Chondrocyte (in vitro differentiated cells): ENCODE data around the gene SLC22A23. TPM values are rescaled to one million over a fixed set of nuclear protein-coding genes. Genes with fewer than 3 reads are reported as not detected.

Experiments
- DNase-seq: peaks from one replicate; pipeline ENCODE4 v3.0.0; 2021; ENCODE audit warnings: mixed read lengths, low spot score
- H3K27ac Mint-ChIP-seq: one replicate; pipeline ENCODE4 v1.8.0; 2021; ENCODE audit warnings: mild to moderate bottlenecking, moderate library complexity, mixed read lengths; ENCODE audit not compliant: unreplicated experiment
- H3K27me3 Mint-ChIP-seq: 2 replicates; pipeline ENCODE4 v1.8.0; 2021; ENCODE audit warnings: low read depth, mixed read lengths
- H3K36me3 Mint-ChIP-seq: 2 replicates; pipeline ENCODE4 v1.8.0; 2021; ENCODE audit warnings: low read depth, mixed read lengths
- H3K4me1 Mint-ChIP-seq: 2 replicates; pipeline ENCODE4 v1.8.0; 2021; ENCODE audit warnings: low read depth, mild to moderate bottlenecking, mixed read lengths
- H3K4me3 Mint-ChIP-seq: one replicate; pipeline ENCODE4 v1.8.0; 2021; ENCODE audit warnings: mild to moderate bottlenecking, moderate library complexity, mixed read lengths; ENCODE audit not compliant: unreplicated experiment
- H3K9me3 Mint-ChIP-seq: 2 replicates; pipeline ENCODE4 v1.8.0; 2021; ENCODE audit warnings: low read depth, mixed read lengths
- CTCF ChIP-seq: fragments of 200-600 bp; sonication (generic); IDR thresholded peaks from 2 replicates; pipeline ENCODE4 v1.5.0; 2021; ENCODE audit warnings: antibody characterized with exemption, mild to moderate bottlenecking, moderate library complexity
- total RNA-seq: library from RNA; stranded (reverse); gene quantifications from 3 replicates; pipeline ENCODE4 v1.2.1, GENCODE V29; 2021

Gene SLC22A23
- total RNA-seq, 1 donor from 2014 or later = 36.4 TPM

- Mint-ChIP-seq H3K4me3 (no peak overlapping the region), H3K4me1 (peaks cover 40% of the 10 kb centered on the region), H3K27ac (no peak overlapping the region), H3K9me3 (no peaks in the 10 kb centered on the region), H3K36me3 (peaks cover 1% of the 10 kb centered on the region), H3K27me3 (no peaks in the 10 kb centered on the region)
- no peak for TF ChIP-seq CTCF
- no peak for DNase-seq
Observed at GRCh38 chr6:3261921-3262320, 194.9 kb downstream of the SLC22A23 start.

- Mint-ChIP-seq H3K9me3 (no peaks in the 10 kb centered on the region), H3K27me3 (no peaks in the 10 kb centered on the region), H3K4me1 (peaks cover 40% of the 10 kb centered on the region), H3K4me3 (peak overlapping the region; percentile 35), H3K36me3 (peaks cover 1% of the 10 kb centered on the region), H3K27ac (no peak overlapping the region)
- DNase-seq = no peak
- no peak for TF ChIP-seq CTCF
Observed at GRCh38 chr6:3261518-3261820, 195.4 kb downstream of the SLC22A23 start.

- H3K27me3 Mint-ChIP-seq = no peaks in the 10 kb centered on the region
- no peak for DNase-seq
- peak overlapping the region; percentile 35 for H3K4me3 Mint-ChIP-seq
- peaks cover 40% of the 10 kb centered on the region for H3K4me1 Mint-ChIP-seq
- no peak for TF ChIP-seq CTCF
- peak overlapping the region; percentile 68 for H3K27ac Mint-ChIP-seq
- peaks cover 1% of the 10 kb centered on the region for H3K36me3 Mint-ChIP-seq
- no peaks in the 10 kb centered on the region for H3K9me3 Mint-ChIP-seq
Observed at GRCh38 chr6:3260772-3261517, 195.9 kb downstream of the SLC22A23 start.

- TF ChIP-seq CTCF = no peak
- DNase-seq = no peak
- H3K27ac Mint-ChIP-seq = no peak overlapping the region
- H3K4me3 Mint-ChIP-seq = peak overlapping the region; percentile 35
- peaks cover 1% of the 10 kb centered on the region for H3K36me3 Mint-ChIP-seq
- no peaks in the 10 kb centered on the region for H3K9me3 Mint-ChIP-seq
- H3K4me1 Mint-ChIP-seq = peaks cover 40% of the 10 kb centered on the region
- H3K27me3 Mint-ChIP-seq = no peaks in the 10 kb centered on the region
Observed at GRCh38 chr6:3260296-3260695, 196.6 kb downstream of the SLC22A23 start.

- peak overlapping the region; percentile 92 for H3K27ac Mint-ChIP-seq
- no peak for DNase-seq
- H3K27me3 Mint-ChIP-seq = no peaks in the 10 kb centered on the region
- peak overlapping the region; percentile 93 for H3K4me3 Mint-ChIP-seq
- peaks cover 1% of the 10 kb centered on the region for H3K36me3 Mint-ChIP-seq
- H3K4me1 Mint-ChIP-seq = peaks cover 34% of the 10 kb centered on the region
- peak; percentile 21 for TF ChIP-seq CTCF
- no peaks in the 10 kb centered on the region for H3K9me3 Mint-ChIP-seq
Observed at GRCh38 chr6:3259491-3259958, 197.3 kb downstream of the SLC22A23 start.
